NT2/D1 (cell line): ENCODE measurements around the gene TEX11.
"Not testable (repeated sequence)": the region's sequence is repeated elsewhere in the genome, so short reads cannot be mapped to it uniquely, and the experiment has no call there.

Experiments used
- DNase-seq: peaks from one replicate; pipeline ENCODE4 v3.0.0-alpha.2; 2011; ENCODE audit warnings: low read depth, low spot score
- H3K27me3 ChIP-seq: 2 replicates; pipeline ENCODE4 v1.6.0; 2011; ENCODE audit warnings: mild to moderate bottlenecking; ENCODE audit not compliant: insufficient read length, insufficient read depth
- H3K36me3 ChIP-seq: 2 replicates; pipeline ENCODE4 v1.6.1; 2011; ENCODE audit warnings: mild to moderate bottlenecking, low read length, mixed read lengths; ENCODE audit not compliant: insufficient read depth, insufficient read length
- H3K4me1 ChIP-seq: 2 replicates; pipeline ENCODE4 v1.5.1; 2011; ENCODE audit not compliant: insufficient read depth, insufficient read length
- H3K4me3 ChIP-seq: 2 replicates; pipeline ENCODE4 v1.5.1; 2011; ENCODE audit warnings: low read depth; ENCODE audit not compliant: insufficient read length
- H3K9ac ChIP-seq: 2 replicates; pipeline ENCODE4 v1.6.0; 2011; ENCODE audit warnings: low read depth; ENCODE audit not compliant: insufficient read length
- H3K9me3 ChIP-seq: 2 replicates; pipeline ENCODE4 v1.5.1; 2011; ENCODE audit warnings: mild to moderate bottlenecking, low read length; ENCODE audit not compliant: insufficient read depth
- SUZ12 ChIP-seq: IDR thresholded peaks from 2 replicates; pipeline ENCODE4 v1.6.1; 2011; ENCODE audit not compliant: insufficient read length, insufficient read depth; ENCODE audit errors: extremely low read depth
- YY1 ChIP-seq: IDR thresholded peaks from 2 replicates; pipeline ENCODE4 v1.6.1; 2011; ENCODE audit not compliant: insufficient read length, insufficient read depth
- ZNF274 ChIP-seq: IDR thresholded peaks from 2 replicates; pipeline ENCODE4 v1.6.1; 2011; ENCODE audit warnings: mild to moderate bottlenecking, low read depth, low read length

The TEX11 gene

GRCh38 chrX:70901465-70901864 is 7.0 kb downstream of the TEX11 start:
- no peak for DNase-seq
- H3K9ac ChIP-seq: no peak overlapping the region
- H3K9me3 ChIP-seq: no peaks in the 10 kb centered on the region
- no peak for TF ChIP-seq ZNF274
- H3K36me3 ChIP-seq: no peaks in the 10 kb centered on the region
- H3K27me3 ChIP-seq: no peaks in the 10 kb centered on the region
- H3K4me3 ChIP-seq: no peak overlapping the region
- H3K4me1 ChIP-seq: peaks cover 2% of the 10 kb centered on the region

- not testable (repeated sequence) for H3K9ac ChIP-seq, H3K27me3 ChIP-seq, H3K4me1 ChIP-seq, H3K36me3 ChIP-seq, H3K9me3 ChIP-seq, H3K4me3 ChIP-seq
- peak; percentile 23 for DNase-seq
These were observed 18.1 kb downstream of the TEX11 start for GRCh38 chrX:70890441-70890840.

GRCh38 chrX:70878902-70879301 is 29.6 kb downstream of the TEX11 start:
- H3K4me1 ChIP-seq: no peaks in the 10 kb centered on the region
- H3K4me3 ChIP-seq: no peak overlapping the region
- no peak for DNase-seq
- H3K36me3 ChIP-seq: no peaks in the 10 kb centered on the region
- no peaks in the 10 kb centered on the region for H3K27me3 ChIP-seq
- TF ChIP-seq SUZ12 (no peak), ZNF274 (no peak), YY1 (no peak)
- H3K9ac ChIP-seq: no peak overlapping the region
- H3K9me3 ChIP-seq: no peaks in the 10 kb centered on the region

GRCh38 chrX:70852294-70852693 is 56.2 kb downstream of the TEX11 start:
- Histone ChIP-seq H3K9me3 (no peaks in the 10 kb centered on the region), H3K9ac (no peak overlapping the region), H3K4me3 (no peak overlapping the region), H3K36me3 (no peaks in the 10 kb centered on the region), H3K27me3 (no peaks in the 10 kb centered on the region), H3K4me1 (no peaks in the 10 kb centered on the region)
- no peak for TF ChIP-seq YY1
- no peak for TF ChIP-seq ZNF274
- no peak for TF ChIP-seq SUZ12
- DNase-seq: no peak

- not testable (repeated sequence) for H3K4me3 ChIP-seq, H3K4me1 ChIP-seq, H3K9me3 ChIP-seq, DNase-seq, H3K36me3 ChIP-seq, H3K9ac ChIP-seq, H3K27me3 ChIP-seq
These were observed 64.4 kb downstream of the TEX11 start for GRCh38 chrX:70844081-70844480.

- H3K27me3 ChIP-seq, H3K9ac ChIP-seq, H3K4me1 ChIP-seq, DNase-seq, H3K36me3 ChIP-seq, H3K9me3 ChIP-seq, H3K4me3 ChIP-seq: not testable (repeated sequence)
These were observed 64.9 kb downstream of the TEX11 start for GRCh38 chrX:70843620-70844019.

- no peak for TF ChIP-seq SUZ12
- no peak for TF ChIP-seq YY1
- no peak for TF ChIP-seq ZNF274
- H3K4me1 ChIP-seq: no peaks in the 10 kb centered on the region
- H3K36me3 ChIP-seq: no peaks in the 10 kb centered on the region
- H3K27me3 ChIP-seq: no peaks in the 10 kb centered on the region
- no peak overlapping the region for H3K9ac ChIP-seq
- H3K9me3 ChIP-seq: no peaks in the 10 kb centered on the region; the same call in 1 of the 2 replicates
- DNase-seq: no peak
- no peak overlapping the region for H3K4me3 ChIP-seq
These were observed 73.9 kb downstream of the TEX11 start for GRCh38 chrX:70834589-70834988.

GRCh38 chrX:70826715-70827114 is 81.8 kb downstream of the TEX11 start:
- H3K4me1 ChIP-seq: no peaks in the 10 kb centered on the region

More at GRCh38 chrX:70826715-70827114, 81.8 kb downstream of the TEX11 start:
- DNase-seq: no peak
- TF ChIP-seq YY1 (no peak), ZNF274 (no peak)
- no peaks in the 10 kb centered on the region for H3K36me3 ChIP-seq
- no peak overlapping the region for H3K4me3 ChIP-seq
- H3K27me3 ChIP-seq: no peaks in the 10 kb centered on the region
- H3K9ac ChIP-seq: no peak overlapping the region
- no peaks in the 10 kb centered on the region for H3K9me3 ChIP-seq
